ENCODE measurements around the gene PFAS. TPM values are rescaled to one million over a fixed set of nuclear protein-coding genes. Genes with fewer than 3 reads are reported as not detected.

PFAS gene
- total and polyA plus RNA-seq, 2 of the 8 experiments (the other 6 are each of a cell fraction or from before 2014, with no cell fraction given): 88.4 to 248 TPM

GRCh38 chr17:8244768-8245167 is 4.3 kb upstream of the PFAS start (continued):
- TF ChIP-seq JUND (IDR thresholded peaks at IDR 0.05; ENCODE audit: low read length): no peak
- TF ChIP-seq KDM5A (IDR thresholded peaks at IDR 0.05; ENCODE audit: low read length): no peak
